BE2C (cell line): Measurements from ENCODE around the gene SHC3.

Experiments
- DNase-seq: peaks from one replicate; pipeline ENCODE4 v3.0.0-alpha.2; 2020
- H3K27me3 ChIP-seq: fragments of 250-450 bp; sonication (Bioruptor Pico); 2 replicates; pipeline ENCODE4 v1.5.1; 2020; ENCODE audit warnings: mild to moderate bottlenecking
- H3K36me3 ChIP-seq: fragments of 250-450 bp; sonication (Bioruptor Pico); 2 replicates; pipeline ENCODE4 v1.5.1; 2020; ENCODE audit warnings: mild to moderate bottlenecking
- H3K4me1 ChIP-seq: fragments of 250-450 bp; sonication (Bioruptor Pico); 2 replicates; pipeline ENCODE4 v1.5.1; 2020
- H3K4me3 ChIP-seq: 2 replicates; pipeline ENCODE4 v1.5.1; 2011; ENCODE audit warnings: low read depth, low read length
- H3K9me3 ChIP-seq: fragments of 250-450 bp; sonication (Bioruptor Pico); 2 replicates; pipeline ENCODE4 v1.5.1; 2020
- TF ChIP-seq, protein P1 (sequence below): IDR thresholded peaks from 2 replicates; pipeline ENCODE4 v1.5.1; 2012; ENCODE audit warnings: mild to moderate bottlenecking, low read depth, low read length

SHC3 gene

DNA sequence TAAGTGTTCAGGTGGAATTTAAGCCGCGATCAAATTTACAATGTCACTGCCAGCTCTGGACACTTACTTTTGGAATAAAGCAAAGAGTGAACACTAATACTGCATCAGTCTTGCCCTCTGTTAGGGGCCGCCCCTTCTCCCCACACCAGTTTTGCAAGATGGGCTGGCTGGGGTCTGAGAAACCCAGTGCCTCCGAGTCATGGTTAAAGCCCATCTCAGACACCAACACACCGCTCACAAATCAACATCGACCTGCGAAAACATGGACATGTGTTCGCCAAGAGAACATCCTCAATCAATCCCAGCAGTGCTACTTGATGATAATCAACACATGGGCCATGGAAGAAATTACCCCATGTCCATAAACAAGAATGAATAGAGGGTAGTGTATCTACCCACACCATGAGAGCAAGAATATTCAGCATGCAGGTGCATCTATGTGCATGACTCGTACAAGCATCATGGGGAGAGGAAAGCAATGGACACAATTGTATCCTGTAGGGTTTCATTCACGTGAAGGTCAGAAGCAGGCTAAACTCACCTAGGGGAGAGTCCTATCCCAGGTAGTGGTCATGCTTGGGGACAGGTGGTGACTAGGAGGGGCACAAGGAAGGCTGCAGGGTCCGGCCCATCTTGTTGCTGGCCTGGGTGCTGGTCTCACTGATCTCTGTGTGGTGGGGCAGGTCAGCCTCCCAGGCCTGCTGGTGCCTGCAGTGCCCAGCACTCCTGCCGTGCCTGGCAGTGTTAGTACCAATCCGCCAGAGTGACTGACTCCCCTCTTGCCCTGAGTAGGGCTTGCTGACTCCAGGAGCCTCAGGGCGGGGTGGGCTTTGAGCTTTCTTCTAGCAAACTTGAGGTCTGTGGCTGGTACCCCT lies 182.3 kb downstream of the SHC3 start:
- H3K36me3 ChIP-seq, result no peaks in the 10 kb centered on the region
- no peak for DNase-seq
- no peak overlapping the region for H3K4me3 ChIP-seq
- H3K9me3 ChIP-seq, result no peaks in the 10 kb centered on the region
- H3K27me3 ChIP-seq, result no peaks in the 10 kb centered on the region
- TF ChIP-seq, protein P1, sequence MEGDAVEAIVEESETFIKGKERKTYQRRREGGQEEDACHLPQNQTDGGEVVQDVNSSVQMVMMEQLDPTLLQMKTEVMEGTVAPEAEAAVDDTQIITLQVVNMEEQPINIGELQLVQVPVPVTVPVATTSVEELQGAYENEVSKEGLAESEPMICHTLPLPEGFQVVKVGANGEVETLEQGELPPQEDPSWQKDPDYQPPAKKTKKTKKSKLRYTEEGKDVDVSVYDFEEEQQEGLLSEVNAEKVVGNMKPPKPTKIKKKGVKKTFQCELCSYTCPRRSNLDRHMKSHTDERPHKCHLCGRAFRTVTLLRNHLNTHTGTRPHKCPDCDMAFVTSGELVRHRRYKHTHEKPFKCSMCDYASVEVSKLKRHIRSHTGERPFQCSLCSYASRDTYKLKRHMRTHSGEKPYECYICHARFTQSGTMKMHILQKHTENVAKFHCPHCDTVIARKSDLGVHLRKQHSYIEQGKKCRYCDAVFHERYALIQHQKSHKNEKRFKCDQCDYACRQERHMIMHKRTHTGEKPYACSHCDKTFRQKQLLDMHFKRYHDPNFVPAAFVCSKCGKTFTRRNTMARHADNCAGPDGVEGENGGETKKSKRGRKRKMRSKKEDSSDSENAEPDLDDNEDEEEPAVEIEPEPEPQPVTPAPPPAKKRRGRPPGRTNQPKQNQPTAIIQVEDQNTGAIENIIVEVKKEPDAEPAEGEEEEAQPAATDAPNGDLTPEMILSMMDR, result no peak
- H3K4me1 ChIP-seq, result peaks cover 18% of the 10 kb centered on the region

DNA sequence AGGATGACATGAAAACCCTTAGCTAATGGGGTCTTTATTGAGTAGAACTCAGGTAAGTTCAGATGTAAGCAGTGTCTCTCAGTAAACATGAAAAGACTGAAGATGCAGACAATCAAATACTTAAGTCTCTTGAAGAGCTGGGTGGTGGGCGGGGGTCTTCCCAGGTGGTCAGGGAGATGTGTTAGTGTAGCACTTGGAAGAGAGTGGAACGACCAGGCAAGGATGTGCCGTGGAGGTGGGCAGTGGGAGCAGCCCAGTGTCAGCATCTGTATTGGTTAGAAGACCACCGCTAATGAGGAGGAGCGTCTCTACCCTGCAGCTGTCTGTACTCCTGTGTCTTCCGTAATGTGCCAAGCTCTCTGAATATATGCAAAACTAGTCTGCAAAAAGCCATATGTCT lies 183.0 kb downstream of the SHC3 start:
- no peak for DNase-seq
- Histone ChIP-seq H3K27me3 (no peaks in the 10 kb centered on the region), H3K4me3 (no peak overlapping the region), H3K9me3 (no peaks in the 10 kb centered on the region), H3K36me3 (no peaks in the 10 kb centered on the region), H3K4me1 (peaks cover 16% of the 10 kb centered on the region)
- TF ChIP-seq, protein P1, result no peak

DNA sequence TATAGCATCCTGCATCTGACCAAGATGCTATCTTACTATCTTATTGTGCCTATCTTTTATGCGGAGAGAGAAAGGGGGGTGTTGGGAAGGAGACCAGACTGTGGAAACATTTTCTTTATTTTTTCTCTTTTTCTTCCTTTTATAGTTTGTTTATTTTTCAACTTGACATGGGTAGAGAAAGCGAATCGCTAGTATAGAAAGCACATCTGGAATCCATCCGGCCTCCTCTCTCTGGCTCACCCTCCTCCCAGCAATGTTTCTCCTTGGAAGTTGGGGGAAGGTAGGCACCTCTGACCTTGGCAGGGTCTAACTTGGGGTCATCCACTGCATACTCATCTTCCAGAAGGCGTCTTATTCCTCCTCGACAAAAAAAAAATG lies 183.4 kb downstream of the SHC3 start:
- no peak for DNase-seq
- H3K4me3 ChIP-seq, result no peak overlapping the region
- no peaks in the 10 kb centered on the region for H3K9me3 ChIP-seq
- H3K27me3 ChIP-seq, result no peaks in the 10 kb centered on the region
- TF ChIP-seq, protein P1, result no peak
- no peaks in the 10 kb centered on the region for H3K36me3 ChIP-seq
- H3K4me1 ChIP-seq, result peaks cover 14% of the 10 kb centered on the region

DNA sequence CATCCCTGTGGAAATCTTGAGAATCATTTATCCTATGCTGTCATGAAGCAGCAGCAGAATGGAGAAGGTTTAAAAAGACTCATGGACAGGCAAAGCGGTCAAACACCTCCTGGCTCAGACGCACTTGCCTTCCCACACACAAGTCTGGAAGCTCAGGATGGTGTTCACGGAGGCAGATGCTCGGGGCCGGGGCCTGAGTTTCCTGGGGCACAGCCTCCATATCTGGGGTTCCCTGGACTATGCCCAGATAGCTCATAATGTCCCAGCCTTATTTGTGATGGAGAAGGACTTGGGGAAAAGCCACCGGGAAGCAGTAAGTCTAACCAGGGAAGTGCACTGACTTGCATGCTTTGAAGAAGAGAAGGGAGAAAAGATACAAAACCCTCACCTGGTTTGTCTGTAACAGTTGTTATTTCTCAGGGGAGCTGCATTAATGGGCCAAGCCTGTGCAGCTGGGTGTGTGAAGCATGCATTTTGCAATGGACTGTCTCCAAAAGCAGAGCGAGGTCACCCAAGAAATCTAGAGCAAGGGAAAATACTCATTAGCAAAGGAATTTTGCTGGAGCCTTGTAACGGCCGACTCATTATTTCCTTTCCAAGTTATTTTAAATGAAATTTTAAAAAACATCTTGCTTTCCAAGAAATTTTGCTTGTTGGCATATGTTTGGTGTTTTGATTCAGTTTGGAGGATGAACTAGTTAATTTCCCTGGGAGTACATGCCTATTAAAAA lies 184.0 kb downstream of the SHC3 start:
- no peaks in the 10 kb centered on the region for H3K36me3 ChIP-seq
- no peak for DNase-seq
- H3K27me3 ChIP-seq, result no peaks in the 10 kb centered on the region
- no peaks in the 10 kb centered on the region for H3K9me3 ChIP-seq
- peaks cover 14% of the 10 kb centered on the region for H3K4me1 ChIP-seq
- no peak overlapping the region for H3K4me3 ChIP-seq
- TF ChIP-seq, protein P1, result no peak

DNA sequence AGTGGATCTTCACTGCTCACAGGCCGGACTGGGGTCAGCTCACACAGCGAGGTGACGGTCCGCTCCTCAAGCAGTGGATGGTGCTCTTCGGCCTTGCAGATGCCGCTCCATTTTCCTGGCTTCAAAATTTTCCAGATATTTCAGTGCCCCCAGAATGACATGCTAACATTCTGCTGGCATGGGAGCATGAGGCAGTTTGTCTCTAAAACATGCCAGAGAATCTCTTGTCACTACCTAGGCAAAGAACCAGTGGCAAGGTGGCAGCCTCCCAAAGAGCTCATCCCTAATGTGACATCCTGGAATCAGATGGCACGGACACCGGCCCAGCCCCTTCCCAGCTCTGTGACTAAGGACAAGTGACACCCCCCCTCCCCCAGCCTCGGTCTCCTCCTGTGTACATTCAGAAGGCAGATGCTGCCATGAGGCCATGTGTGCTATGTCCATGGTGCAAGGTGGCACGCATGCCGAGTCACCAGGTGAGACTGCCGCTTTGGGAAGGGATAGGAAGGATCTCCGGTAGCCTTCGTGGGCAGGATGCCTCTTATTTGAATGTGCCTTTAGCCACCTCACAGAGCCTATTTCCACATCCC lies 184.7 kb downstream of the SHC3 start:
- Histone ChIP-seq H3K4me3 (no peak overlapping the region), H3K27me3 (no peaks in the 10 kb centered on the region), H3K4me1 (peaks cover 11% of the 10 kb centered on the region), H3K36me3 (no peaks in the 10 kb centered on the region), H3K9me3 (no peaks in the 10 kb centered on the region)
- TF ChIP-seq, protein P1, result no peak
- no peak for DNase-seq
